ENCODE results near the gene ANKMY2.
"Not testable (repeated sequence)": the region's sequence is repeated elsewhere in the genome, so short reads cannot be mapped to it uniquely, and the experiment has no call there.

Gene ANKMY2

DNA sequence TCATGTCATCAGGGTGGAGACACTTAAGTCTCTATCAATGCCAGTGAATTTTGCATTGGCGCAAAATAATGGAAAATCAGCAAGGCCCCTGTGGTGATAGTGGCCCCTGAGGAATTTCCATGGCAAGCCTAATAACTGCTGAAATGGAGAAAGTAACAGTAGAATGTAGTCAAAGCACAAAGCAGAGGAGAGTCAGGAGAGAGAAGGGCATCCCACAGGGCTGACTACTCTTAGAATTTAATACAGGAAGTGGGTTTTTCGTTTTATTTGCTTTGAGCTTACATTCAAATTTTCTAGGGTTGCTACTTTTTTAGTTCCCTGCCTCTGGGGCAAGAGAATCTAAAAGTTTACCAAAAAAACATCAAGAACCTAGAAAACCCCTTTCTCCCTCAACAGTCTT is 39.4 kb upstream of the ANKMY2 start:
- peak overlapping the region; percentile 42 for H3K4me3 ChIP-seq (ENCODE audit: low read length, poor library complexity, severe bottlenecking)
- H3K9ac ChIP-seq (ENCODE audit: low read depth, low read length, poor library complexity, severe bottlenecking): peak overlapping the region; percentile 23
- no peaks in the 10 kb centered on the region for H3K79me2 ChIP-seq (ENCODE audit: insufficient read depth, low read length)
- H3K9me3 ChIP-seq (ENCODE audit: insufficient read depth, low read depth, low read length): no peaks in the 10 kb centered on the region
- no peaks in the 10 kb centered on the region for H3K27me3 ChIP-seq (ENCODE audit: insufficient read depth, low read length, poor library complexity, severe bottlenecking)
- peaks cover 71% of the 10 kb centered on the region for H3K36me3 ChIP-seq (ENCODE audit: insufficient read depth, low read length)
- H3K4me1 ChIP-seq (ENCODE audit: insufficient read depth, low read length, poor library complexity, severe bottlenecking): peaks cover 15% of the 10 kb centered on the region
- H3K9me2 ChIP-seq (replicated peaks; ENCODE audit: low read depth, low read length): no peaks in the 10 kb centered on the region
- no peak overlapping the region for H2AFZ ChIP-seq (ENCODE audit: low read length)
- H3K4me2 ChIP-seq (ENCODE audit: low read depth, low read length, poor library complexity, severe bottlenecking): peak overlapping the region; percentile 62
- H3F3A ChIP-seq (ENCODE audit: low read depth): no peaks in the 10 kb centered on the region
- H4K20me1 ChIP-seq (ENCODE audit: insufficient read depth, low read length, poor library complexity, severe bottlenecking): no peaks in the 10 kb centered on the region
- TF ChIP-seq, protein P1, sequence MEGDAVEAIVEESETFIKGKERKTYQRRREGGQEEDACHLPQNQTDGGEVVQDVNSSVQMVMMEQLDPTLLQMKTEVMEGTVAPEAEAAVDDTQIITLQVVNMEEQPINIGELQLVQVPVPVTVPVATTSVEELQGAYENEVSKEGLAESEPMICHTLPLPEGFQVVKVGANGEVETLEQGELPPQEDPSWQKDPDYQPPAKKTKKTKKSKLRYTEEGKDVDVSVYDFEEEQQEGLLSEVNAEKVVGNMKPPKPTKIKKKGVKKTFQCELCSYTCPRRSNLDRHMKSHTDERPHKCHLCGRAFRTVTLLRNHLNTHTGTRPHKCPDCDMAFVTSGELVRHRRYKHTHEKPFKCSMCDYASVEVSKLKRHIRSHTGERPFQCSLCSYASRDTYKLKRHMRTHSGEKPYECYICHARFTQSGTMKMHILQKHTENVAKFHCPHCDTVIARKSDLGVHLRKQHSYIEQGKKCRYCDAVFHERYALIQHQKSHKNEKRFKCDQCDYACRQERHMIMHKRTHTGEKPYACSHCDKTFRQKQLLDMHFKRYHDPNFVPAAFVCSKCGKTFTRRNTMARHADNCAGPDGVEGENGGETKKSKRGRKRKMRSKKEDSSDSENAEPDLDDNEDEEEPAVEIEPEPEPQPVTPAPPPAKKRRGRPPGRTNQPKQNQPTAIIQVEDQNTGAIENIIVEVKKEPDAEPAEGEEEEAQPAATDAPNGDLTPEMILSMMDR (conservative IDR thresholded peaks at IDR 0.05; ENCODE audit: low read length): no peak
- no peak for TF ChIP-seq EZH2phosphoT487 (IDR thresholded peaks at IDR 0.05; ENCODE audit: borderline replicate concordance)

DNA sequence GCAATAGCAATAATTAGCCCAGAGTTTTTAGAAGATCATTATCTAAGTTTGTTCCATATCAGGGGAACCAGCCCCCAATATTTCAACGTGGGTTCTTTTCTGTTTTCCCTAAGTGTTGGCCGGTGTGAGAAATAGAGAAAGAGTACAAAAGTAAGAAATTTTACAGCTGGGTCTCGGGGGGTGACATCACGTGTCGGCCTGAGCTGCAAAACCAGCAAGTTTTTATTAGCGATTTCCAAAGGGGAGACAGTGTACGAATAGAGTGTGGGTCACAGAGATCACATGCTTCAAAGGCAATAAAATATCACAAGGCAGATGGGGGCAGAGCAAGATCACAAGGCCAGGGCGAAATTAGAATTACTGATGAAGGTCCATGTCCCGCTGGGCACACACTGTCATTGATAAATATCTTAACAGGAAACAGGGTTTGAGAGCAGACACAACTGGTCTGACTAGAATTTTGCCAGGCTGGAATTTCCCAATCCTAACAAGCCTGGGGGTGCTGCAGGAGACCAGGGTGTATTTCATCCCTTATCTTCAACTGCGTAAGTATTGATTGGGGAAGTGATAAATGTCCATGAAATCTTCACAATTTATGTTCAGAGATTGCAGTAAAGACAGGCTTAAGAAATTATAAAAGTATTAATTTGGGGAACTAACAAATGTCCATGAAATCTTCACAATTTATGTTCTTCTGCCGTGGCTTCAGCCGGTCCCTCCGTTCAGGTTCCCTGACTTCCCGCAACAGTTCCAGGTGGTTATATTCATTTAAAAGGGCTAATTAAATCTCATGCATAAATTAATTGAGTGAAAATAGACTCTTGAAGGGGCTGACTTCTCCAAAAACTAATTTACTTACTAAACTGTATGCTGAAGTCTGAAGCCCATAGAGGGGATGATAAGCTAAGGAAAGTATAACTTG is 33.4 kb upstream of the ANKMY2 start:
- not testable (repeated sequence) for H3K9ac ChIP-seq (ENCODE audit: low read depth, low read length, poor library complexity, severe bottlenecking); H3K27me3 ChIP-seq (ENCODE audit: insufficient read depth, low read length, poor library complexity, severe bottlenecking); H3K79me2 ChIP-seq (ENCODE audit: insufficient read depth, low read length); H3K4me3 ChIP-seq (ENCODE audit: low read length, poor library complexity, severe bottlenecking); H3F3A ChIP-seq (ENCODE audit: low read depth); H3K4me2 ChIP-seq (ENCODE audit: low read depth, low read length, poor library complexity, severe bottlenecking); H3K4me1 ChIP-seq (ENCODE audit: insufficient read depth, low read length, poor library complexity, severe bottlenecking); H3K9me3 ChIP-seq (ENCODE audit: insufficient read depth, low read depth, low read length); H2AFZ ChIP-seq (ENCODE audit: low read length); H3K9me2 ChIP-seq (replicated peaks; ENCODE audit: low read depth, low read length); H4K20me1 ChIP-seq (ENCODE audit: insufficient read depth, low read length, poor library complexity, severe bottlenecking)
- H3K36me3 ChIP-seq (ENCODE audit: insufficient read depth, low read length): peaks cover 92% of the 10 kb centered on the region

DNA sequence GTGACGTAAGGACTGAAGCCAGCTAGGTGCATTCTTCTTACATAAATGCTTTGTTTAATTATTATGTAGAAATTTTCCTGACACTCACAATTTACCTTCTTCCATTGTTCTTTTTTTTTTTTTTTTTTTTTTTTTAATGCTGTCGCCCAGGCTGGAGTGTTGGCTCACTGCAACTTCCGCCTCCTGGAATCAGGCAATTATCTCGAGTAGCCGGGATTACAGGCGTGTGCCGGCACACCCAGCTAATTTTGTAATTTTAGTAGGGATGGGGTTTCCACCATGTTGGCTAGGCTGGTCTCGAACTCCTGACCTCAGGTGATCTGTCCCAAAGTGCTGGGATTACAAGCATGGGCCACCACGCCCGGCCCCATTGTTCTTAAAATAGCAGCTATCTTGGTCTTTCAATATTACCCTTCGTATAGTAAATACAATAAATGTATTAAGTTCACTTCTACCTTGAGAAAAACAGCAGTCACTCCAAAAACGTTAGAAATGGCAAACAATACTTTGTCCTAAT is 32.5 kb upstream of the ANKMY2 start:
- H3K36me3 ChIP-seq (ENCODE audit: insufficient read depth, low read length): peaks cover 84% of the 10 kb centered on the region

More for the DNA sequence above, 32.5 kb upstream of the ANKMY2 start:
- no peak overlapping the region for H3K4me3 ChIP-seq (ENCODE audit: low read length, poor library complexity, severe bottlenecking)
- H3K4me1 ChIP-seq (ENCODE audit: insufficient read depth, low read length, poor library complexity, severe bottlenecking): no peaks in the 10 kb centered on the region
- H3F3A ChIP-seq (ENCODE audit: low read depth): no peaks in the 10 kb centered on the region
- H3K9me2 ChIP-seq (replicated peaks; ENCODE audit: low read depth, low read length): no peaks in the 10 kb centered on the region; the same call in 1 of the 2 replicates
- H4K20me1 ChIP-seq (ENCODE audit: insufficient read depth, low read length, poor library complexity, severe bottlenecking): no peaks in the 10 kb centered on the region
- no peak overlapping the region for H3K4me2 ChIP-seq (ENCODE audit: low read depth, low read length, poor library complexity, severe bottlenecking)
- H3K27me3 ChIP-seq (ENCODE audit: insufficient read depth, low read length, poor library complexity, severe bottlenecking): no peaks in the 10 kb centered on the region
- H3K9me3 ChIP-seq (ENCODE audit: insufficient read depth, low read depth, low read length): no peaks in the 10 kb centered on the region
- no peak overlapping the region for H3K9ac ChIP-seq (ENCODE audit: low read depth, low read length, poor library complexity, severe bottlenecking)
- H2AFZ ChIP-seq (ENCODE audit: low read length): no peak overlapping the region
- TF ChIP-seq, protein P1 (conservative IDR thresholded peaks at IDR 0.05; ENCODE audit: low read length): no peak
- no peak for TF ChIP-seq EZH2phosphoT487 (IDR thresholded peaks at IDR 0.05; ENCODE audit: borderline replicate concordance)
- H3K79me2 ChIP-seq (ENCODE audit: insufficient read depth, low read length): peaks cover 11% of the 10 kb centered on the region; the same call in 1 of the 2 replicates
